Tibial nerve (tissue), 4 donors: ENCODE measurements around the gene RPS6KL1. TPM values are rescaled to one million over a fixed set of nuclear protein-coding genes. Genes with fewer than 3 reads are reported as not detected.

Source experiments
- DNase-seq, 2 donors: peaks; one replicate each; pipeline ENCODE4 v3.0.0-alpha.2; 2019; ENCODE audit warnings: low spot score in 2 of 2
- H3K27ac ChIP-seq, 4 donors: fragments of 200-600 bp; sonication (generic) in 3 of 4; one replicate each; pipeline ENCODE4 v1.5.1; 2017 to 2019; ENCODE audit warnings: mild to moderate bottlenecking in 1 of 4
- H3K27me3 ChIP-seq, 2 donors: fragments of 200-600 bp; sonication (generic) in 1 of 2; one replicate each; pipeline versions ENCODE4 v1.5.1 to v1.6.0; 2017 to 2019
- H3K36me3 ChIP-seq, 3 donors: fragments of 200-600 bp; sonication (generic); one replicate each; pipeline ENCODE4 v1.5.1; 2018 to 2019
- H3K4me1 ChIP-seq, 4 donors: fragments of 200-600 bp; sonication (generic) in 3 of 4; one replicate each; pipeline ENCODE4 v1.5.1; 2017 to 2019
- H3K4me3 ChIP-seq, 4 donors: fragments of 200-600 bp; sonication (generic) in 3 of 4; one replicate each; pipeline ENCODE4 v1.5.1; 2017 to 2019; ENCODE audit warnings: mild to moderate bottlenecking in 1 of 4, moderate library complexity in 1 of 4
- H3K9me3 ChIP-seq, 4 donors: fragments of 200-600 bp; sonication (generic) in 3 of 4; one replicate each; pipeline ENCODE4 v1.5.1; 2017 to 2019
- CTCF ChIP-seq, 5 experiments: fragments of 200-600 bp in 3 of 5; fragments of 450-650 bp in 2 of 5; sonication (generic) in 3 of 5; IDR thresholded peaks; one replicate each; pipeline ENCODE4 v1.5.1; 2016 to 2019; ENCODE audit warnings: antibody characterized with exemption in 5 of 5, mild to moderate bottlenecking in 3 of 5, moderate library complexity in 2 of 5
- EP300 ChIP-seq, 2 donors: sonication (generic); formaldehyde crosslinking; IDR thresholded peaks; one replicate each; pipeline ENCODE4 v1.6.1; 2017; ENCODE audit warnings: antibody characterized with exemption in 2 of 2, mild to moderate bottlenecking in 1 of 2
- POLR2A ChIP-seq, 2 donors: fragments of 450-650 bp; IDR thresholded peaks; one replicate each; pipeline ENCODE4 v1.6.1; 2017; ENCODE audit warnings: antibody characterized with exemption in 2 of 2, mild to moderate bottlenecking in 2 of 2, moderate library complexity in 2 of 2
- WGBS, 2 donors: methylation state at CpG; one replicate each; pipeline ENCODE4 v1.1.5; 2018; 5-methylcytosine and 5-hydroxymethylcytosine counted together
- total RNA-seq, 4 donors: library from RNA; depleted of rRNA; stranded (reverse); fragments of >200 nt; gene quantifications; one replicate each; pipeline ENCODE4 v1.1.0, GENCODE V29; 2016

The RPS6KL1 gene
- total RNA-seq, 4 donors from 2014 or later, result 2.0 to 20.7 (median 7.7) TPM

DNA sequence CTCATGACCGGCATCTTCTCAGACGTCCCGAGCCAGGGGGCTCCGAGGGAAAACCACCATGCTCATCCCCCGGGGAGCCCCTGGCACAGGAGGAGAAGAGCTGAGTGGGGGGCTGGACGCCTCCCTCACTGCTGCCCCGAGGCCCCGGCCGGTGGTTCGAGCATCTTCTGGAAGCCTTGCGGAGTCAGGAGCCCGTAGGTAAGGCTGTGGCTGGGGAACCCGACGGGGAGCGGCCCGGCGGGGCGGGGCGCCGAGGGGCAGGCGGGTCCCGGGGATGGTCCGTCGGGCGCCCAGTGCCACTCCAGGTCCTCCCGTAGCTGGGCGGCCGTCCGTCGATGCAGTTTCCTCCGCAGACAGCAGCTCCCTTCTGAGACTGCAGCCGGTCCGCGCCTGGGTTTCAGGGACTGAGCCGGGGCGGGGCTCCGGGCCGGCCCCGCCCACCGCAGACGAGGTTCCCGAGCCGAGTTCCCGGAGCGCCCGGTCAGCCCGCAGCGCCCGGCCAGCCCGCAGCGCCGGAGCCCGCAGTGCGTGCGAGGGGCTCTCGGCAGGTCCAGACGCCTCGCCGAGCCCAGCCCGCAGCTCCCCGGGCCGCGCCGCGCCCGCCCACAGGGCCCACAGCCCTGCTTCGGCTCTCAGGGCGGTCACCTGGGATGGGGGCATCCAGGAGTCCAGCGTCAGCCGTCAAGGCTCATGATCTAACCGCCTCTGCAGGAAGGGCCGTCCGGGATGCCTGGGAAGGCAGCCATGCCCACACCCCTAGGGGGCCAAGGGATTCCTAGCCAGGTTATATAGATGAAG lies 32.4 kb upstream of the RPS6KL1 start, which contains the start of gene PGF:
Gene PGF (minus strand): TSS at position 369 of the 798 bp plus-strand sequence. CDS start 355 bp downstream, at position 14.
- TF ChIP-seq EP300 (IDR thresholded peaks at IDR 0.05) (peak in 1 of 2 donors; percentile 59), CTCF (IDR thresholded peaks at IDR 0.05) (no peak), POLR2A (IDR thresholded peaks at IDR 0.05) (peak; percentile 31 to 72)
- DNase-seq, result peak; percentile 54 to 56

GRCh38 chr14:74954947-74955228 lies 31.8 kb upstream of the RPS6KL1 start:
- 3 to 20% methylated on average over 1 to 3 of the region's 3 CpGs for WGBS, 2 donors
- Histone ChIP-seq H3K9me3 (no peaks in the 10 kb centered on the region), H3K36me3 (no peaks in the 10 kb centered on the region), H3K4me3 (peak overlapping the region; percentile 48 to 66 (median 58)), H3K27me3 (no peaks in the 10 kb centered on the region), H3K27ac (peak overlapping the region in 3 of 4 donors; percentile 32 to 84 (median 65)), H3K4me1 (peaks cover 0 to 46% (median 14%) of the 10 kb centered on the region in 4 donors)
- no peak for TF ChIP-seq CTCF (IDR thresholded peaks at IDR 0.05)
- no peak for TF ChIP-seq EP300 (IDR thresholded peaks at IDR 0.05)
- TF ChIP-seq POLR2A (IDR thresholded peaks at IDR 0.05), result no peak
- DNase-seq, result no peak

More for the DNA sequence above, 32.4 kb upstream of the RPS6KL1 start, which contains the start of gene PGF:
- Histone ChIP-seq H3K4me3 (peak within 1 kb of the TSS; percentile 48 to 66 (median 58)), H3K27ac (peak within 1 kb of the TSS; percentile 23 to 84 (median 70)), H3K9me3 (no peaks in the 10 kb centered on the region), H3K36me3 (no peaks in the 10 kb centered on the region), H3K4me1 (peaks cover 0 to 46% (median 14%) of the 10 kb centered on the region in 4 donors), H3K27me3 (no peaks in the 10 kb centered on the region)
- WGBS, 2 donors, result 1 to 14% methylated on average over 26 to 43 of the region's 73 CpGs

DNA sequence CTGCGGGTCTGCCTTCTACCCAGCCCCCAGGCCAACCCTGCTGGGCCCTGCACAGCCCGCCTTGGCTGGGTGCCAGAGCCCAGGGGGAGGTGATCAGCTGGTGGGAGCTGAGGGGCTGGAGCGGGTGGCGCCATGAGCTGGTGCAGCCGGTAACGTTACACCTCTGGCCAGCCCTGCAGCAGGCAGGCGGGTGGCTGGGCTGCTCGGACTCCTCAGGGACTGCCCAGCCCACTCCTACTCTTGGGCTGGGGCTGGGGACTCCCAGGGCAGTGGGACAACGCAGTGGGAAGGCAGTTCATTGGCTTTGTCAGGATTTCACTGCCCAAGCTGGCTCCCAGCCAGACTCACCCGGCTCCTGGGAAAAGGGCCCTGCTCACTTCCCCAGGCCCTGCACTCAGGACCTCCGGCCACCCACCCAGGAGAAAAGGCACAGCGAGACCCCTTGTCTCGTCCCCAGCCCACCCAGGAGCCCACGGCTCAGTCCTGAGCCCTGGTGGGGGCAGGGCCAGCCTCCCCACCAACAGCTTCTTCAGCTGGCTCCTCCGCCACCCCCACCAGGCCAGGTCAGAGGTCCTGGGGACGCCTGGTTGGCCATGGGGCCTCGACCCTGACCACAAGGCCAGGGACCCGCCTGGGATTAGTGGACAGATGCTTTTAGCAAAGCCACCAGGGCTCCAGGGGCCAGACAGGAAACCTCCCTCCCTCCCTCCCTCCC lies 31.3 kb upstream of the RPS6KL1 start:
- no peaks in the 10 kb centered on the region for H3K9me3 ChIP-seq
- no peaks in the 10 kb centered on the region for H3K36me3 ChIP-seq
- WGBS, 2 donors, result 19 to 28% methylated on average over 16 to 18 of the region's 18 CpGs
- TF ChIP-seq EP300 (IDR thresholded peaks at IDR 0.05) (no peak), CTCF (IDR thresholded peaks at IDR 0.05) (no peak), POLR2A (IDR thresholded peaks at IDR 0.05) (no peak)
- DNase-seq, result no peak
- H3K4me3 ChIP-seq, result peak overlapping the region; percentile 48 to 66 (median 58)
- H3K27me3 ChIP-seq, result no peaks in the 10 kb centered on the region
- peaks cover 0 to 46% (median 14%) of the 10 kb centered on the region in 4 donors for H3K4me1 ChIP-seq
- H3K27ac ChIP-seq, result peak overlapping the region in 3 of 4 donors; percentile 32 to 84 (median 65)

DNA sequence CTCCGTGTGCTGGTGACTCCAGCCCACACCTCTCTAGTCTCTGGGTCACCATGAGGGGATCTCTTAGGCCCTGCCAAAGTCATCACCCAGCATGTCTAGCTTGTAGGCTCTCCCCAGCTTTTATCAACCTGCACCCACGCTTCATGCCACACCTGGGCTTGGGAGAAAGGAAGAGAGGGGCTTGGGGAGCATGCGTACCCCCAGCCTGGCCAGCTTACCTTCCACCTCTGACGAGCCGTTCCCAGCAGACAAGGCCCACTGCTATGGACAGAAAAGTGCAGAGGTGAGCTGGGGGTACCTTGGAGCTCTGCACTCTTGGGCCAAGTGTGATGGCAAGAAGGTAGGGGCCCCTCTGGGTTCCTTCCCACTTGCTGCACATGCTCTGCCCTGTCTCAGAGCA lies 30.6 kb upstream of the RPS6KL1 start:
- peaks cover 0 to 6% (median 0%) of the 10 kb centered on the region in 3 donors for H3K36me3 ChIP-seq
- H3K27ac ChIP-seq, result peak overlapping the region in 1 of 4 donors; percentile 84
- H3K27me3 ChIP-seq, result no peaks in the 10 kb centered on the region
- TF ChIP-seq POLR2A (IDR thresholded peaks at IDR 0.05), result no peak
- no peak for TF ChIP-seq EP300 (IDR thresholded peaks at IDR 0.05)
- no peak for TF ChIP-seq CTCF (IDR thresholded peaks at IDR 0.05)
- peaks cover 0 to 46% (median 14%) of the 10 kb centered on the region in 4 donors for H3K4me1 ChIP-seq
- DNase-seq, result no peak
- no peaks in the 10 kb centered on the region for H3K9me3 ChIP-seq
- peak overlapping the region in 3 of 4 donors; percentile 48 to 66 (median 60) for H3K4me3 ChIP-seq
- WGBS, 2 donors, result 82 to 83% methylated on average over 5 of the region's 5 CpGs
